SIG-M5 (cell line): ENCODE measurements around the gene NDUFS7.

Experiments used
- DNase-seq: peaks from one replicate; lab custom pipeline; 2025; lab: John Stamatoyannopoulos, UW

Gene NDUFS7

DNA sequence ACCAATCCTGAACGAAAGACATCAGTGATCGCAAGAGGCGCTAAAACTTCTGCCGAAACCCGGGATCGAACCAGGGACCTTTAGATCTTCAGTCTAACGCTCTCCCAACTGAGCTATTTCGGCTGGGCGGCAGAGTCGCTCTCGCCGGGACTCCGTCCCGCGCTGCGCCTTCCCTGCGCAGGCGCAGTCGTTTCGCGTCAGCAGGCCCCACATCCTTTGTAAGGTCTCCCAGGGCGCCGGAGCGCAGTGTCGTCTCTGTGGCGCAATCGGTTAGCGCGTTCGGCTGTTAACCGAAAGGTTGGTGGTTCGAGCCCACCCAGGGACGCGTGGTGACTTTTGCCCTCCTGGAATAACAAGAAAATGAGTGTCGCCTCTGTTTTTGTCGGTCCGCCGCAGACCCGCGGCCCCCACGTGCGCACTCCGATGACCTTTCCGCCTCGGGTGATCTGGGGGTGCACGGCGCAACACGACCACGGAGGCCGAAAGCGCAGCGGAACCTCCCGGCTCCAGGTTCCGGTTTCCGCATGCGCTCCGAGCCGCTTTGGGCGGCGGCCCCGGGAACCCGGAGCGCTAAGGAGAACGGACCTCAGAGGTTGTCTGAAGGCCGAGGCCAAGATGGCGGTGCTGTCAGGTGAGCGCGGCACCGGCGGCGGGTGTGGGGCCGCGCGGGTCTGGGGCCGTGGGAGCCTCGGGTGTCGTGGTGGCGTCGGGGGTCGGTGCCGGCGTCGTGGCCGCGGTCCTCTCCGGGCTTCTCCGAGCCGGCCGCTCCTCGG is at the start of gene NDUFS7:
Gene NDUFS7 (plus strand): TSS at position 596 of the 773 bp plus-strand sequence. CDS start 20 bp downstream, at position 616.
- DNase-seq, result peak; percentile 24

DNA sequence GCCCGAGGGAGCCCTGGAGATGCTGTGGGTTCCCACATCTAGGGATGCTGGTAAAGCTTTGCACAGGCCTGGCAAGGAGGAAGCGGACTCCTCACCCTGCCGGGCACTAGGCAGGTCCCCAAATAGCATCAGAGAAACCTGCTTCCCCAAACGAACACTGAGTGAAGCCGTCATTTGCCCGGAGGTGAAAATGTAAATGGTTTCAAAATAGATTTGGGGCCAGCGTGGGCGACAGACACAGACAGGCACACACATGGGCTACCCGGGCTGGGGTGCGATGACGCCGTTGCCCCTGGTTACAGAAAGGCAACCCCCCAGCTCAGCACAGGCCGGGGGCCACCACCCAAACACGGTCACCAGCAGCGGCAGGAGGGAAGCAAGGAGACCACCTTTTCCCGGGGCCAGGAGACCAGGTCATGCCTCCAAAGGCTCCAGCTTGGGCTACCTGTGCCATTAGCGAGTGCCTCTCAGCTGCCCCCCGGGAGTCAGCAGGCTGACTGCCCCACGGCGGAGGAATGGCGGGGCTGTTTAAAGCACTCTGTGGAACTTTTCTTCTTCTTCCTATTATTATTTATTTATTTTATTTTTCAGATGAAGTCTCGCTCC is 47.5 kb upstream of the NDUFS7 start:
- no peak for DNase-seq

DNA sequence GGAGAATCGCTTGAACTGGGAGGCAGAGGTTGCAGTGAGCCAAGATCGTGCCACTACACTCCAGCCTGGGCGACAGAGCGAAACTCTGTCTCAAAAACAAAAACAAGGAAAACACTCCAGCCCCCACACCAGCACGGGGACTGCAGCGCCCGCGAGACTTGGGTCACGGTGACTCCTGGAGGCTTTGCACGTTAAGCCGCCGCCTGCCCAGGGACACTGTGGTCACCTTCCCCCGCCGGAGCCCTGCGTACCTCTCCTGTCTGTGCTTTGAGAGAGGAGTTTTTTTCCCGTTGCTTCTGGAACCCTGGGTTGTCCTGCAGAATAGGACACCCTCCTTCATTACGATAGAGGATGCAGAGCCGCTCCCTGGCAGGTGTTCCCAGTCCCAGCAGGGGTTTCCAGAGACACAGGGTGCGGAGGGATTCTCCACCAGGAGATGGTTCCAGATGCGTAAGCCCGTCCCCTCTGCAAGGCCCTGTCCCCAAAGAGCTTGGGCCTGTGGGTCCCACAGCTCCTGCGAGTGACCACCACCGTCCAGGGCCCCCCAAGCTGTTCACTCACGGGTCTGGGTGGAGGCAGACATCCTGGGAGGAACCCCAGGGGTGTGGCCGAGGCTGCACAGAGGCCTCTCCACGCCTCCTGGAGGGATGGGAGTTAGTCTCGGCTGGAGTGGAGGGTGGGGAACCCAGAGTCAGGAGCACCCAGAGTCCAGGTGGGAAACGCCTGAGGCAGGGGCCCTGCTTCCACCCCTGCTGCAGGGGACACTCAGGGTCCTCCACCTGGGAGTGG is 42.8 kb upstream of the NDUFS7 start:
- no peak for DNase-seq

- DNase-seq, result no peak
Observed at GRCh38 chr19:1343041-1343440, 40.7 kb upstream of the NDUFS7 start.

DNA sequence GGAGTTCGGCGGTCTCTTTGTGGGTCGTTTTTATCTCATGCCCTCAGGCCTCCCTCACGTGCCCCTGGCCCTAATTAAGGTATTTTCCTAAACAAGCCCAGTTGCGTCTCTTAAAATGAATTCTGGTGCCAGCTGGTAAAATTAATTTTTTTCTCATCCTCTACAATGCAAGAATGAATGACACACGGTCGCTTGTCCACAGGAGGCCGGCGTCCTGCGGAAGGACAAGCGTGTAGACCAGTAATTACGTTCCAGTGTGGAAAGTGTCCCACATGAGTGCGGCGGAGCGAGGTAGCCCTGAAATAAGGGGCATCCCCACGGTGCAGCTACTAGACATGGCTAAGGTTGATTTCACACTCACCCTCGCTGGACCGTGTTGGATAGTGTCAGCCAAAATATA is 34.5 kb upstream of the NDUFS7 start:
- DNase-seq, result no peak

DNA sequence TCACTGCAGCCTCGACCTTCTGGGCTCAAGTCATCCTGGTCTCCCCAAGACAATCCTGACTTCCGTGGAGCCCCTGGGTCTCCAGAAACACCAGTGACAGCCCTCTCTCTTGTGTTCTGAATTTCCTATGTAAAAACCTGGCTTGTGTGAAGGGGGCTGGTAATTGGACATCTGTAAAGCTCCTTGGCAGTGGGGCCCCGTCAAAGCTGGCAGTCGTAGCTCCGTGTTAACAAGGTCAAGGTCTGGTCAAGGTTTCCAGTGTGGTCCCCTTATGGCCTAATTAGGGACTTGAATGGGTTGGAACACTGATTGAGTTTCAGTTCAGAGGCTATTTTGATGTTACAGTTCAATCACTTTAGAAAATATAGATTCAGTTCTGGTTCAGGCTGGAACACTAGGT is 32.8 kb upstream of the NDUFS7 start:
- DNase-seq, result no peak

- no peak for DNase-seq
Observed at GRCh38 chr19:1351381-1351851, 32.3 kb upstream of the NDUFS7 start.

GRCh38 chr19:1353144-1353543 is 30.6 kb upstream of the NDUFS7 start:
- DNase-seq, result no peak

GRCh38 chr19:1354970-1355567 is 28.6 kb upstream of the NDUFS7 start:
- DNase-seq, result no peak

DNA sequence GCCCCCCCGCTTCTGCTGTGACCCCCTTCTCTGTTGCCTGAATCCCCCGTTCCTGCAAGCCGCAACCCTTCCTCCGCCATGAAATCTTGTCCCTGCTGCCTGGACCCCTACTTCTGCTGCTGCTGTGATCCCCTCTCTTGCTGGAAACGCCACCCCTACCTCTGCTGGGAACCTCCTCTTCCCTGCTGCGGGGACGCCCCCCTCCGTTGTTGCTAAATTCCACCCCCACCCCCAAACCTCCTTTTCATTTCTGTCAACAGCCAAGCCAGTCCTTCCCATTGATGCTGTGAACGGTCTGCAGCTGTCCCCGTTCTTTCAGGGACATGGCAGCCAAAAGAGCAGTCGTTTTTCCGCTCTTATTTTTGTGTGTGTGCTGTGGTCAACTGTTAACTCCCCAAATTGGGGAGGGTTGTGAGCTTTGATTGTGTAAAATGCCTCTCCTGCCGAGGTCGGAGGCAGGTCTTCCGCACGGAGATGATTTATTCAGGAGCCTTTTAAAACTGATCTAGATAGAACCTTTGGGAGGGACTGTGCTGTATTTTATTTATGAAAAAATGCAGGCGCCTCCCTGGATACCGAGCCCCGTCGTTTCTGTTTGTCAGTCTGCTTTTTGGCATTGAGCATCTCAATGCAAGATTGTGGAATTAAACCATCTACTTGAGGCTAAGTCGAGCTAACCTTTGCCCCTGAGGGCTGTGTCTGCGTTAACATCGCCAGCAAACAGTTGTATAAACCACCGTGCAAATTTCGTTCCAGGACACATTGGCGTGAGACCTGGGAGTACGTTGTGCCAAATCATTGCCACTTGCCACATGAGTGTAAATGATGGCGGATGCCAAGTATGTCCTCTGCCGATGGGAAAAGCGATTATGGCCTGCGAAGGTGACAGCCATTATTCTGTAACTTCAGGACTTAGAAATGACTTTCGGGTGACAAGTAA is 27.9 kb upstream of the NDUFS7 start:
- no peak for DNase-seq

DNA sequence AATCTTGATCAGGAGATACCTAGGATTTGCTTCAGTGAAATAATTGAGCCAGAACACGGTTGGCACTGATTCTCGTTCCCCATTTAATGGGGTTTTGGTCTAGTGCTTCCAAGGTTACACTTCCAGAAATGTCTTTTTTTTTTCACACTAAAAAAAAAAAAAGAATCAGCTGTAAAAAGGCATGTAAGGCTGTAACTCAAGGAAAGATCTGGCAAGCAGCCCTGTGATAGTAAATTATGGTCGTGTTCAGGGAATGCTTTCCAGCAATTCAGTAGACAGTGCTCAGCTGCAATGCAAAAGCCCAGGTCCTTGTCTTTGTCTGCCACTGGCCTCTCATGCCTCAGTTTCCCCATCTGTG is 27.2 kb upstream of the NDUFS7 start:
- DNase-seq, result no peak

GRCh38 chr19:1357531-1358109 is 26.1 kb upstream of the NDUFS7 start:
- no peak for DNase-seq

GRCh38 chr19:1360126-1360817 is 23.4 kb upstream of the NDUFS7 start:
- DNase-seq, result no peak

- no peak for DNase-seq
Observed at GRCh38 chr19:1360818-1361461, 22.8 kb upstream of the NDUFS7 start.

GRCh38 chr19:1361601-1362386 is 21.9 kb upstream of the NDUFS7 start:
- no peak for DNase-seq

DNA sequence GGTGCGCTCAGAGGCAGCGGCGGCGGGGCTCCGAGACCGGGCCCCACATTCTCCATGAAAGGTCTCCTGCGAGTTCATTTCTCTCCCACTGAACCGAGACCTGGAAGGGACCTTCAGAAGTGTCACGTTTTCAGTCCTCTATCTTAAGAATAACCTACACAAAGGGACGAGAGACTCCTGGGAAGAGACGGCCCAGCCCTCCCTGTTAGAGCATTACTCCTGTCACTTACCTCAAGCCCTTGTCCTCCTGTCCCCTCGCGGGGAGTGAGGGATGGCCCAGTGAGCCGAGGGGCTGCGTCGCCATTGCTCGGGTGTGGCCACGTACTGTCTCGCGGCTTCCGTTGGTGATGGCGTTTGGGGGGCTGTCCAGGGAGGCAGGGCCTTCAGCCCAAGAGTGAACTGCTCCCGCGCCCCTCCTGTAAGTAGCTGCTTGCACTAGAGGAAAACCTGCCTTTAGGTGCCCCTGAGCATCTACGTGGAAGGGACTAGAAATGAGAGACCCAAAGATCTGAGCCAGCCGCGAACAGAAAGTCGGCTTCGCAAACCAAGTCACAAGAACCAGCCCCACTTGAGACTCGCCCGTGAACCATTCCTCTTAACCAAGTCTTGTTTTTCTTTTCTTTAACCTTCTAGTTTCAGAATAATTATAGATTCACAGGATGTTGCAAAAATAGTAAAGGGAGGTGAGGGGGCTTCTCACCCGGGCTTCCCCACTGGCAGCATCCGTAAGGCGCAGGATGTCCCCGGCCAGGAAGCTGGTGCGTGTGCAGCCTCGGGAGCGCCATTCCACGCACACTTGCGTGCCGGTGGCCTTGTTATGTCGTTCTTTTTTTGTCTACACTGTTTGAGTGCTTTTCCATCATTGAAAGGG is 21.1 kb upstream of the NDUFS7 start:
- DNase-seq, result no peak

- no peak for DNase-seq
Observed at GRCh38 chr19:1363599-1363998, 20.1 kb upstream of the NDUFS7 start.

- no peak for DNase-seq
Observed at GRCh38 chr19:1364070-1364704, 19.5 kb upstream of the NDUFS7 start.
